Kidney (tissue), 14 donors: Measurements from ENCODE around the gene CPAMD8. TPM values are rescaled to one million over a fixed set of nuclear protein-coding genes. Genes with fewer than 3 reads are reported as not detected.

Experiments used
- DNase-seq, 5 donors: peaks; one replicate each; pipeline ENCODE4 v3.0.0-alpha.2; 2013 to 2020
- FAIRE-seq: peaks from 2 replicates; lab custom pipeline; 2012; peaks lifted over from hg19 to GRCh38; lab: Jason Lieb, UNC
- H3K27ac ChIP-seq, 2 donors: one replicate each; pipeline ENCODE4 v1.7.0; 2013; ENCODE audit warnings: low read depth in 2 of 2, low read length in 2 of 2, inconsistent platforms in 1 of 2
- H3K27me3 ChIP-seq: one replicate; pipeline ENCODE4 v1.7.1; 2013; ENCODE audit warnings: low read length, inconsistent platforms; ENCODE audit not compliant: control insufficient read depth, insufficient read depth
- H3K36me3 ChIP-seq, 3 donors: one replicate each; pipeline versions ENCODE4 v1.7.0 to v1.7.1; 2013; ENCODE audit warnings: low read length in 3 of 3, control low read depth in 1 of 3, inconsistent platforms in 1 of 3; ENCODE audit not compliant: insufficient read depth in 3 of 3, control insufficient read depth in 2 of 3
- H3K4me1 ChIP-seq, 3 donors: one replicate each; pipeline versions ENCODE4 v1.7.0 to v1.7.1; 2013; ENCODE audit warnings: low read length in 3 of 3, inconsistent platforms in 1 of 3, low read depth in 1 of 3; ENCODE audit not compliant: control insufficient read depth in 2 of 3, insufficient read depth in 2 of 3
- H3K4me3 ChIP-seq, 3 donors: one replicate each; pipeline versions ENCODE4 v1.7.0 to v1.8.1; 2013; ENCODE audit warnings: low read length in 3 of 3, control low read depth in 1 of 3, inconsistent platforms in 1 of 3
- H3K9ac ChIP-seq, 3 donors: one replicate each; pipeline versions ENCODE4 v1.7.0 to v1.7.1; 2013; ENCODE audit warnings: low read length in 3 of 3, control low read depth in 1 of 3, inconsistent platforms in 1 of 3
- H3K9me3 ChIP-seq, 3 donors: one replicate each; pipeline versions ENCODE4 v1.7.0 to v1.7.1; 2013; ENCODE audit warnings: low read length in 3 of 3, control low read depth in 1 of 3, inconsistent platforms in 1 of 3; ENCODE audit not compliant: control insufficient read depth in 2 of 3, insufficient read depth in 1 of 3
- intact Hi-C: fragments of 100-400 bp; cut with DNase I; formaldehyde crosslinking; loops from one replicate; pipeline ENCODE4 v1.11.1; 2022
- polyA plus RNA-seq: library from polyadenylated mRNA; stranded (reverse); fragments of 350-450 nt; fragmentation: Illumina TruSeq; extraction: RNeasy Lipid Tissue Mini Kit (QIAGEN cat#74804); gene quantifications from one replicate; pipeline ENCODE4 v1.2.3, GENCODE V29; 2014; ENCODE audit warnings: low read depth, low replicate concordance; ENCODE audit not compliant: insufficient read depth
- total RNA-seq: library from RNA; stranded (reverse); fragmentation: NEBNext Ultra II Directional; extraction: Animal tissue kit (Norgen Biotek cat#: 25700); gene quantifications from one replicate; pipeline ENCODE4 v1.2.1, GENCODE V29; 2021
- TF ChIP-seq, protein P1 (sequence below): IDR thresholded peaks from 3 replicates; pipeline ENCODE4 v1.5.1; 2012; ENCODE audit warnings: mild to moderate bottlenecking, moderate library complexity, borderline replicate concordance; ENCODE audit not compliant: insufficient read depth; ENCODE audit errors: extremely low read depth
- donor health status: control.
- donor health status: control.
- donor health status: control.
- donor health status: control.
- donor health status: control.
- donor health status: DM: yes; HTN: yes; CAD: no.
- donor health status: Normal renal cell carcinoma (clear cell type).

CPAMD8 gene
- total and polyA plus RNA-seq, 2 donors from 2014 or later, result 22.0 to 64.1 TPM

DNA sequence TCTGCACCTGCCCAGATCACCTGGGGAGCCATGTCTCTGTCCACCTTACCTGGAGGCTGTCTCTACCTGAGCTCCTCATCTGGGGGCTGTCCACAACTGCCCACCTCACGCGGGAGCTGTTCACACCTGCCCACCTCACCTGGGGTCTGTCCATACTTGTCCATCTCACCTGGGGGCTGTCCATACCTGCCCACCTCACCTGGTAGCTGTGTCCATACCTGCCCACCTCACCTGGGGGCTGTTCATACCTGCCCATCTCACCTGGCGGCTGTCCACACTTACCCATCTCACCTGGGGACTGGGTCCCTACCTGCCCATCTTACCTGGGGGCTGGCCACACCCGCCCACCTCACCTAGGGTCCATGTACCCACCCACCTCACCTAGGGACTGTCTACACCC, 10.0 kb upstream of the CPAMD8 start:
- Histone ChIP-seq H3K4me3 (no peak overlapping the region), H3K36me3 (no peaks in the 10 kb centered on the region), H3K27me3 (no peaks in the 10 kb centered on the region), H3K9ac (no peak overlapping the region), H3K4me1 (no peaks in the 10 kb centered on the region), H3K27ac (no peak overlapping the region), H3K9me3 (no peaks in the 10 kb centered on the region)
- DNase-seq (no peak), FAIRE-seq (no peak)
- TF ChIP-seq, protein P1, sequence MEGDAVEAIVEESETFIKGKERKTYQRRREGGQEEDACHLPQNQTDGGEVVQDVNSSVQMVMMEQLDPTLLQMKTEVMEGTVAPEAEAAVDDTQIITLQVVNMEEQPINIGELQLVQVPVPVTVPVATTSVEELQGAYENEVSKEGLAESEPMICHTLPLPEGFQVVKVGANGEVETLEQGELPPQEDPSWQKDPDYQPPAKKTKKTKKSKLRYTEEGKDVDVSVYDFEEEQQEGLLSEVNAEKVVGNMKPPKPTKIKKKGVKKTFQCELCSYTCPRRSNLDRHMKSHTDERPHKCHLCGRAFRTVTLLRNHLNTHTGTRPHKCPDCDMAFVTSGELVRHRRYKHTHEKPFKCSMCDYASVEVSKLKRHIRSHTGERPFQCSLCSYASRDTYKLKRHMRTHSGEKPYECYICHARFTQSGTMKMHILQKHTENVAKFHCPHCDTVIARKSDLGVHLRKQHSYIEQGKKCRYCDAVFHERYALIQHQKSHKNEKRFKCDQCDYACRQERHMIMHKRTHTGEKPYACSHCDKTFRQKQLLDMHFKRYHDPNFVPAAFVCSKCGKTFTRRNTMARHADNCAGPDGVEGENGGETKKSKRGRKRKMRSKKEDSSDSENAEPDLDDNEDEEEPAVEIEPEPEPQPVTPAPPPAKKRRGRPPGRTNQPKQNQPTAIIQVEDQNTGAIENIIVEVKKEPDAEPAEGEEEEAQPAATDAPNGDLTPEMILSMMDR, result no peak
- intact Hi-C loops, result no loop called here

DNA sequence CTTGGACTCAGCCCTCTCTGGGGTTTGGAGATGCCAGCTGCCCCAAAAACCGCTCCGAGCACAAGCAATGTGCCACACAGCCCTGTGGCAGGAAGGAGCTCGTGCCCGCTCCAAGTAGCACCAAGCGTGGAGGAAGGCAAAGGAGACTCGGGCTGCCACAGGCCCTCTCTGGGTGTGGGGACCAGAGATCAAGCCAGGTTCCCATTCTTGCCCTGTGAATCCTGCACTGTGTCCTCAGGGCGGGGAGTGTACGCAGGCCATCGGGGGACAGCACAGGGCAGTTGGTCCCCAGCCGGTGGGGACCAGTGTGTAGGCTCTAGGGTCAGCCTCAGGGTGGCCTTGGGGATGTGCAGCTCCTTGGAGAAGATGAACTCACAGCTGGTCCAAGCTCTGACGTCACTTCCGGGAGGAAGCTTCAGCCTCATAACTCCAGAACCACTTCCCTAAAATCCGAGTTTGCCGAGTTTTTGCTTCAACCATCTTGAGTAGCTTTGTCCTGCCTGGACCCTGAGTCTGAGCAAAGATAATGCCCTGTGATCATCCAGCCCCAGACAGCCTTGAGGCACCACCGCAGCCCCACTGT, 9.3 kb upstream of the CPAMD8 start:
- DNase-seq, result no peak
- Histone ChIP-seq H3K36me3 (no peaks in the 10 kb centered on the region), H3K27ac (no peak overlapping the region), H3K4me3 (no peak overlapping the region), H3K9me3 (no peaks in the 10 kb centered on the region), H3K9ac (no peak overlapping the region), H3K4me1 (no peaks in the 10 kb centered on the region), H3K27me3 (no peaks in the 10 kb centered on the region)
- TF ChIP-seq, protein P1, result no peak
- no peak for FAIRE-seq
- intact Hi-C loops, result no loop called here

DNA sequence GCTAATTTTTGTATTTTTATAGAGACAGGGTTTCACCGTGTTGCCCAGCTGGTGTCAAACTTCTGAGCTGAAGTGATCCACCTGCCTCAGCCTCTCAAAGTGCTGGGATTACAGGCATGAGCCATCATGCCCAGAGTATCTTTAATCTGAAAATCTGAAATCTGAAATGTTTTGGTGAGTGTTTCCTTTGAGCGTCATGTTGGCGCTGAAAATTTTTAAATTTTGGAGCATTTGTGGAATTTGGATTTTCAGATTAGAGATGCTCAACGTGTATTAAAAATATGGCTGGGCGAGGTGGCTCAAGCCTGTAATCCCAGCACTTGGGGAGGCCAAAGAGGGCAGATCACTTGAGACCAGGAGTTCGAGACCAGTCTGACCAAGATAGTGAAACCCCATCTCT, 5.1 kb upstream of the CPAMD8 start:
- no peaks in the 10 kb centered on the region for H3K9me3 ChIP-seq
- TF ChIP-seq, protein P1, result no peak
- H3K27me3 ChIP-seq, result no peaks in the 10 kb centered on the region
- H3K9ac ChIP-seq, result no peak overlapping the region
- FAIRE-seq, result no peak
- H3K4me1 ChIP-seq, result no peaks in the 10 kb centered on the region
- intact Hi-C loops, result no loop called here
- no peak overlapping the region for H3K27ac ChIP-seq
- no peak overlapping the region for H3K4me3 ChIP-seq
- DNase-seq, result no peak
- no peaks in the 10 kb centered on the region for H3K36me3 ChIP-seq

GRCh38 chr19:17027535-17027975, 945 bp upstream of the CPAMD8 start:
- Histone ChIP-seq H3K9ac (no peak overlapping the region), H3K27me3 (no peaks in the 10 kb centered on the region), H3K9me3 (peaks cover 2 to 14% (median 9%) of the 10 kb centered on the region in 3 donors), H3K27ac (no peak overlapping the region), H3K4me3 (no peak overlapping the region), H3K36me3 (no peaks in the 10 kb centered on the region), H3K4me1 (no peaks in the 10 kb centered on the region)
- FAIRE-seq, result no peak
- TF ChIP-seq, protein P1, result no peak
- DNase-seq, result peak in 3 of 5 donors; percentile 63 to 73 (median 69)
- intact Hi-C loops, result no loop called here
